Naive thymus-derived CD4-positive, alpha-beta T cell (primary cell): ENCODE measurements around the gene ABCB9. TPM values are rescaled to one million over a fixed set of nuclear protein-coding genes. Genes with fewer than 3 reads are reported as not detected.
A peak's percentile ranks its signal among the peaks of the same experiment; 100 is the strongest.

ENCODE experiments used
- ATAC-seq: fragments of 150-1000 bp; cut with Tn5 transposase; 2 replicates; pipeline ENCODE4 v1.10.0; 2021; ENCODE audit warnings: mild to moderate bottlenecking, moderate library complexity
- CTCF ChIA-PET: fragments of 350-600 bp; sonication (Branson Sonifier 250); formaldehyde crosslinking; loops from one replicate; lab custom pipeline; 2021; ENCODE audit warnings: antibody characterized with exemption; lab: Charles Lee
- POLR2A ChIA-PET: fragments of 350-600 bp; sonication (Branson Sonifier 250); formaldehyde crosslinking; loops from one replicate; lab custom pipeline; 2021; ENCODE audit warnings: antibody characterized with exemption, inconsistent platforms; lab: Charles Lee
- DNase-seq, 9 donors: peaks; one replicate each; pipeline versions ENCODE4 v3.0.0 to v3.0.0-alpha.2; 2020 to 2022; ENCODE audit warnings: mixed read lengths in 1 of 9
- H3K27ac ChIP-seq: one replicate; pipeline ENCODE4 v1.7.0; 2013; ENCODE audit warnings: mild to moderate bottlenecking, low read depth, low read length, moderate library complexity
- H3K27me3 ChIP-seq, 2 donors: one replicate each; pipeline ENCODE4 v1.7.0; 2013; ENCODE audit warnings: low read length in 2 of 2, mild to moderate bottlenecking in 2 of 2, moderate library complexity in 2 of 2; ENCODE audit not compliant: control insufficient read depth in 2 of 2, insufficient read depth in 2 of 2
- H3K36me3 ChIP-seq, 3 experiments: 1 replicate in 2 of 3; 2 replicates in 1 of 3; pipeline ENCODE4 v1.7.0; 2013; ENCODE audit warnings: low read length in 3 of 3, mild to moderate bottlenecking in 3 of 3, moderate library complexity in 1 of 3; ENCODE audit not compliant: insufficient read depth in 3 of 3, control insufficient read depth in 2 of 3
- H3K4me1 ChIP-seq, 2 donors: one replicate each; pipeline ENCODE4 v1.7.0; 2013; ENCODE audit warnings: low read length in 2 of 2, mild to moderate bottlenecking in 2 of 2, moderate library complexity in 1 of 2; ENCODE audit not compliant: control insufficient read depth in 2 of 2, insufficient read depth in 2 of 2
- H3K4me3 ChIP-seq: 2 replicates; pipeline ENCODE4 v1.7.0; 2013; ENCODE audit warnings: mild to moderate bottlenecking, low read length
- H3K9me3 ChIP-seq, 3 experiments: 1 replicate in 2 of 3; 2 replicates in 1 of 3; pipeline ENCODE4 v1.7.0; 2013; ENCODE audit warnings: low read length in 3 of 3; ENCODE audit not compliant: control insufficient read depth in 2 of 3
- H3K27ac Mint-ChIP-seq, 9 donors: one replicate each; pipeline ENCODE4 v1.8.0; 2020 to 2022; ENCODE audit warnings: mixed read lengths in 9 of 9, mild to moderate bottlenecking in 8 of 9, moderate library complexity in 5 of 9, inconsistent platforms in 2 of 9
- H3K27me3 Mint-ChIP-seq, 5 donors: one replicate each; pipeline ENCODE4 v1.8.0; 2021 to 2022; ENCODE audit warnings: mixed read lengths in 5 of 5, mild to moderate bottlenecking in 1 of 5
- H3K36me3 Mint-ChIP-seq, 5 donors: one replicate each; pipeline ENCODE4 v1.8.0; 2020 to 2022; ENCODE audit warnings: mixed read lengths in 5 of 5, mild to moderate bottlenecking in 3 of 5, inconsistent platforms in 1 of 5
- H3K4me1 Mint-ChIP-seq, 7 donors: one replicate each; pipeline ENCODE4 v1.8.0; 2020 to 2022; ENCODE audit warnings: mixed read lengths in 7 of 7, mild to moderate bottlenecking in 3 of 7, inconsistent platforms in 1 of 7
- H3K4me3 Mint-ChIP-seq, 10 donors: one replicate each; pipeline ENCODE4 v1.8.0; 2020 to 2022; ENCODE audit warnings: mild to moderate bottlenecking in 10 of 10, mixed read lengths in 10 of 10, moderate library complexity in 6 of 10, inconsistent platforms in 2 of 10
- H3K9me3 Mint-ChIP-seq, 11 donors: one replicate each; pipeline ENCODE4 v1.8.0; 2020 to 2022; ENCODE audit warnings: mixed read lengths in 11 of 11, mild to moderate bottlenecking in 4 of 11, inconsistent platforms in 1 of 11, moderate library complexity in 1 of 11
- intact Hi-C, 2 donors: fragments of 100-400 bp; cut with micrococcal nuclease; formaldehyde crosslinking; loops; one replicate each; pipeline ENCODE4 v1.15.1; 2023
- polyA plus RNA-seq, 2 donors: library from polyadenylated mRNA; unstranded; fragments of 300-500 nt; fragmentation: Illumina TruSeq; gene quantifications; one replicate each; pipeline ENCODE4 v1.2.3, GENCODE V29; 2021
- total RNA-seq, 6 experiments: library from RNA in 5 of 6; stranded (reverse) in 5 of 6; gene quantifications; 1 replicate in 5 of 6; 2 replicates in 1 of 6; pipeline ENCODE4 v1.2.3 and lab custom pipeline; 2021 to 2026

ABCB9 gene
- total and polyA plus RNA-seq, 7 experiments from 2014 or later: 0.74 to 8.9 (median 6.9) TPM

- Mint-ChIP-seq H3K9me3 (peaks cover 0 to 7% (median 0%) of the 10 kb centered on the region in 11 donors), H3K4me3 (peak overlapping the region; percentile 85 to 95 (median 90)), H3K27me3 (no peaks in the 10 kb centered on the region), H3K27ac (peak overlapping the region; percentile 9 to 91 (median 80)), H3K4me1 (peaks cover 26 to 58% (median 42%) of the 10 kb centered on the region in 7 donors), H3K36me3 (peaks cover 0 to 16% (median 3%) of the 10 kb centered on the region in 5 donors)
- DNase-seq: no peak
- ATAC-seq: no peak
- intact Hi-C loops: no loop called here
- Histone ChIP-seq H3K27ac (peak overlapping the region; percentile 81), H3K9me3 (no peaks in the 10 kb centered on the region), H3K4me1 (peaks cover 23 to 32% of the 10 kb centered on the region in 2 donors), H3K4me3 (peak overlapping the region; percentile 84), H3K27me3 (no peaks in the 10 kb centered on the region), H3K36me3 (peaks cover 0 to 60% (median 3%) of the 10 kb centered on the region in 3 experiments)
- POLR2A ChIA-PET: interaction anchor here (0.5 to 3.4 kb wide), 9 partner anchors 8 to 264 kb away, joined by 3 to 17 read pairs (median 4); partner anchors contain the start of genes MPHOSPH9, MTRFR, OGFOD2 and PITPNM2
- CTCF ChIA-PET: interaction anchor here (1.4 kb wide), 1 partner anchor 93 kb away, joined by 4 read pairs; no protein-coding TSS in a partner anchor
These were observed 16.2 kb upstream of the ABCB9 start for GRCh38 chr12:122982477-122982815.

DNA sequence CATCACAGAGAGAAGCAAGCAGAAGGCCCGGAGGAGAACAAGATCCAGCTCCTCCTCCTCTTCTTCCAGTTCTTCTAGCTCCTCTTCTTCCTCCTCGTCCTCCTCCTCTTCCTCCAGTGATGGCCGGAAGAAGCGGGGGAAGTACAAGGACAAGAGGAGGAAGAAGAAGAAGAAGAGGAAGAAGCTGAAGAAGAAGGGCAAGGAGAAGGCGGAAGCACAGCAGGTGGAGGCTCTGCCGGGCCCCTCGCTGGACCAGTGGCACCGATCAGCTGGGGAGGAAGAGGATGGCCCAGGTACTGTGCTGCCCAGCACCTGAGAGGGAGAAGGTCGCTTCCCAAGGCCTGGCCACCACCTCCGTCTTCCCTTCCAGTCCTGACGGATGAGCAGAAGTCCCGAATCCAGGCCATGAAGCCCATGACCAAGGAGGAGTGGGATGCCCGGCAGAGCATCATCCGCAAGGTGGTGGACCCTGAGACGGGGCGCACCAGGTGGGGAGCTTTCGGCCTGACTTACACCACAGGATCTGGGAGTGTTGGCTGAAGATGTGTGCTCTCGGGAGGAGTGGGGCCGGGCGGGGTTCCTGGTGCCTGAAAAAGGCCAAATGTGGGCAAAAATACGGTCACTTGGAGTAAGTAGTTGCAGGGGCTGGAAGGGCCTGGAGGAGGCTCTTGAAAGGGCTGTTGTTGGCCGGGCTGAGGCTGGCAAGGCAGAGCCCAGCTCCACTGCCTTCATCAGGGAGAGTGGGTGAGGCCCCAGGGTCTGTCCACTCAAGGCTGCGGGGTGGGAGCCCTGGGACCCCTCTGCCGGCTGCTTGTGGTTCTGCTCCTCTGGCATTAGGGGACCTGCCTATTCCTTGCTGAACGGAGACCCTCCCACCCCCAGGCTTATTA is 15.6 kb upstream of the ABCB9 start:
- Histone ChIP-seq H3K9me3 (no peaks in the 10 kb centered on the region), H3K4me1 (peaks cover 27 to 33% of the 10 kb centered on the region in 2 donors), H3K27me3 (no peaks in the 10 kb centered on the region), H3K36me3 (peaks cover 0 to 54% (median 3%) of the 10 kb centered on the region in 3 experiments), H3K27ac (peak overlapping the region; percentile 81), H3K4me3 (peak overlapping the region; percentile 84)
- ChIA-PET POLR2A (interaction anchor here (0.6 to 3.3 kb wide), 13 partner anchors 10 to 1150 kb away, joined by 3 to 11 read pairs (median 3); partner anchors contain the start of genes MPHOSPH9, MTRFR and PITPNM2), CTCF (interaction anchor here (0.9 to 1.4 kb wide), 2 partner anchors 93 to 257 kb away, joined by 3 to 4 read pairs; no protein-coding TSS in a partner anchor)
- DNase-seq (no peak), ATAC-seq (no peak)
- Mint-ChIP-seq H3K4me1 (peaks cover 32 to 64% (median 44%) of the 10 kb centered on the region in 7 donors), H3K36me3 (peaks cover 0 to 16% (median 3%) of the 10 kb centered on the region in 5 donors), H3K9me3 (peaks cover 0 to 7% (median 0%) of the 10 kb centered on the region in 11 donors), H3K27ac (peak overlapping the region; percentile 19 to 91 (median 80)), H3K27me3 (no peaks in the 10 kb centered on the region), H3K4me3 (peak overlapping the region; percentile 85 to 95 (median 90))
- intact Hi-C loops: loop anchor here (2.0 kb wide), 2 partner anchors 15 to 169 kb away; partner anchors contain the start of genes ABCB9 (in 1 of the 2) and PITPNM2 (in 1 of the 2)

GRCh38 chr12:122981036-122981471 is 14.8 kb upstream of the ABCB9 start:
- ChIA-PET CTCF (interaction anchor here (0.9 to 1.4 kb wide), 2 partner anchors 94 to 258 kb away, joined by 3 to 4 read pairs; no protein-coding TSS in a partner anchor), POLR2A (interaction anchor here (0.6 to 3.3 kb wide), 8 partner anchors 22 to 1149 kb away, joined by 3 to 11 read pairs (median 4); partner anchors contain the start of genes MPHOSPH9 and MTRFR)
- H3K27ac Mint-ChIP-seq: peak overlapping the region; percentile 19 to 91 (median 80)
- H3K36me3 Mint-ChIP-seq: peaks cover 0 to 16% (median 3%) of the 10 kb centered on the region in 5 donors
- DNase-seq: peak in 2 of 9 donors; percentile 30 to 40
- Histone ChIP-seq H3K36me3 (peaks cover 0 to 46% (median 3%) of the 10 kb centered on the region in 3 experiments), H3K4me1 (peaks cover 34 to 41% of the 10 kb centered on the region in 2 donors), H3K27me3 (no peaks in the 10 kb centered on the region), H3K9me3 (no peaks in the 10 kb centered on the region), H3K27ac (peak overlapping the region; percentile 81), H3K4me3 (peak overlapping the region; percentile 84)
- peak; percentile 29 for ATAC-seq
- peak overlapping the region; percentile 85 to 95 (median 90) for H3K4me3 Mint-ChIP-seq
- intact Hi-C loops: loop anchor here (2.0 kb wide), 2 partner anchors 14 to 170 kb away; partner anchors contain the start of genes ABCB9 (in 1 of the 2) and PITPNM2 (in 1 of the 2)
- H3K27me3 Mint-ChIP-seq: no peaks in the 10 kb centered on the region
- H3K4me1 Mint-ChIP-seq: peaks cover 35 to 70% (median 49%) of the 10 kb centered on the region in 7 donors
- H3K9me3 Mint-ChIP-seq: peaks cover 0 to 7% (median 0%) of the 10 kb centered on the region in 11 donors

DNA sequence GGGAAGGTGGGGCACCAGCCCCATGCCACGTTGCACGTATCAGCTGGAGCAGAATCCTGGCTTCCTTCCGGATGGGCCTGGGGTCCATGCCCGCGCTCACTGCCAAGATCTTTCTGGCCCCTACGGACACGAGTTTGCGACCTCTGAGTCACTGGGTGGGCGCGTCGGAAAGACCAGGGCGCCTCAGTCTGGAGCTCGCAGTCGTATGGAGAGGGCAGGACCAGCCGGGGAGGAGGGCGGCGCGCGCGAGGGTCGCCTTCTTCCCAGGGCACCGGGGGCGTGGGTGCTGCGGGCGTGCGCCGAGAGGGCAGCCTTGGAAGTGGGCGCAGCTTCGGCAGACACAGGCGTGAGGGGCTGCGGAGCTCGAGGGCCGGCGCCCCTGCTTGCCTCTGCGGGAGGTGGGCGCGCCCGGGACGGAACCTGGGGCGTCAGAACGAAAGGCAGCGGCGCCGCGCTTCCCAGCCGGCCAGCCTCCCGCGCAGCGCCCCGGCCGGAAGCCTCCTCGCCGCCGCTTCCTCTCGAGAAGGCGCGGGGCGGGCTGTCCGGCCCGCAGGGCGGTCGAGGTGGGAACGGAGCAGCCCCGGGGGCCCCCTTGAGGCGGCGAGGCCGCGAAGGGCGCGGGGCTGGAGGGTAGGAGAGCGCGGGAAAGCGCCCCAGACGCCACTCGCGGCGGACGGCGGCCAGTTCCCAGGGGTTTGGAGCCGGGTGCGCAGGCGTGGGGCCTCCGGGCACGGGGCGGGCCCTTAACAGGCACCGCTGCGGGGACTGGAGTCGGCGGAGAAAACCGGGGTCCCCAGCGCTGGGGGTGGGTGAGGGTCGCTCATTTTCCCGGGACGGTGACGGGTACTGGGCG is 14.1 kb upstream of the ABCB9 start, which contains the start of gene ARL6IP4:
ARL6IP4 (plus strand) TSS at position 499 of the 853 bp plus-strand sequence. CDS start 459 bp downstream, outside the sequence.
- peak within 1 kb of the TSS; percentile 81 for H3K27ac ChIP-seq
- Mint-ChIP-seq H3K27me3 (no peaks in the 10 kb centered on the region), H3K4me1 (peaks cover 39 to 73% (median 53%) of the 10 kb centered on the region in 7 donors), H3K27ac (peak within 1 kb of the TSS; percentile 81 to 92 (median 87)), H3K4me3 (peak within 1 kb of the TSS; percentile 86 to 95 (median 90)), H3K36me3 (peaks cover 0 to 15% (median 3%) of the 10 kb centered on the region in 5 donors), H3K9me3 (peaks cover 0 to 7% (median 0%) of the 10 kb centered on the region in 11 donors)
- ATAC-seq (peak; percentile 81), DNase-seq (peak; percentile 46 to 72 (median 63))
- intact Hi-C loops: loop anchor here (1.0 to 2.0 kb wide), 3 partner anchors 14 to 258 kb away; partner anchors contain the start of genes ABCB9 (in 1 of the 2) and PITPNM2 (in 1 of the 2)
- no peaks in the 10 kb centered on the region for H3K27me3 ChIP-seq
- peak within 1 kb of the TSS; percentile 84 for H3K4me3 ChIP-seq
- ChIA-PET POLR2A (interaction anchor here (0.7 to 3.3 kb wide), 7 partner anchors 14 to 262 kb away, joined by 3 to 11 read pairs (median 3); partner anchors contain the start of genes ABCB9, MPHOSPH9 and MTRFR), CTCF (no interaction called here)
- peaks cover 41 to 46% of the 10 kb centered on the region in 2 donors for H3K4me1 ChIP-seq
- H3K36me3 ChIP-seq: peaks cover 0 to 41% (median 3%) of the 10 kb centered on the region in 3 experiments
- no peaks in the 10 kb centered on the region for H3K9me3 ChIP-seq

- ChIA-PET CTCF (no interaction called here), POLR2A (interaction anchor here (1.1 to 3.3 kb wide), 4 partner anchors 13 to 260 kb away, joined by 3 to 11 read pairs (median 10); partner anchors contain the start of genes ABCB9, MPHOSPH9 and MTRFR)
- intact Hi-C loops: loop anchor here (1.0 to 10.0 kb wide), 8 partner anchors 13 to 1395 kb away; partner anchors contain the start of genes ABCB9 (in 1 of the 2), CCDC92 (in 1 of the 2), DIABLO (in 1 of the 2) and KDM2B (in 1 of the 2)
- DNase-seq (no peak), ATAC-seq (no peak)
- Mint-ChIP-seq H3K27me3 (no peaks in the 10 kb centered on the region), H3K4me3 (peak overlapping the region; percentile 86 to 95 (median 90)), H3K36me3 (peaks cover 0 to 14% (median under 1%) of the 10 kb centered on the region in 5 donors), H3K9me3 (peaks cover 0 to 7% (median 0%) of the 10 kb centered on the region in 11 donors), H3K27ac (peak overlapping the region; percentile 81 to 92 (median 87)), H3K4me1 (peaks cover 35 to 72% (median 55%) of the 10 kb centered on the region in 7 donors)
- Histone ChIP-seq H3K27ac (peak overlapping the region; percentile 81), H3K9me3 (no peaks in the 10 kb centered on the region), H3K4me1 (peaks cover 41 to 46% of the 10 kb centered on the region in 2 donors), H3K4me3 (peak overlapping the region; percentile 84), H3K36me3 (peaks cover 0 to 40% (median 3%) of the 10 kb centered on the region in 3 experiments), H3K27me3 (no peaks in the 10 kb centered on the region)
These were observed 13.6 kb upstream of the ABCB9 start for GRCh38 chr12:122979908-122980182.
